DMS114 treated with DMSO at 0.1 percent for 48 hours (cell line): Measurements from ENCODE around the gene TRPM7.
"Not testable (repeated sequence)": the region's sequence is repeated elsewhere in the genome, so short reads cannot be mapped to it uniquely, and the experiment has no call there.

ENCODE experiments used
- DNase-seq: peaks from one replicate; lab custom pipeline; 2025; ENCODE audit not compliant: unreplicated experiment; lab: John Stamatoyannopoulos, UW

Gene TRPM7

DNA sequence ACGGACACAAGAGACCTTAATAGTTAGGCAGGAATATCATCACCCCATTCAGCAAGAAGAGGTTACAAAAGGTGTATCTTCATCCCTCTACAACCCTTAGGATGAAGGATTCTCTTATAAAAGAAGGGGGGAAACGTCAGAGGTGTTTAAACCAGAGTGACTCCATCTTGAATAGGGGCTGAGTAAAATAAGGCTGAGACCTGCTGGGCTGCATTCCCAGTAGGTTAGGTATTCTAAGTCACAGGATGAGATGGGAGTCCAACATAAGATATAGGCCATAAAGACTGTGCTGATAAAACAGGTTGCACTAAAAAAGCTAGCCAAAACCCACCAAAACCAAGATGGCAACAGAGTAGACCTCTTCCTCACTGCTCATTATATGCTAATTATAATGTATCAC lies 16.5 kb downstream of the TRPM7 start:
- DNase-seq, result no peak

DNA sequence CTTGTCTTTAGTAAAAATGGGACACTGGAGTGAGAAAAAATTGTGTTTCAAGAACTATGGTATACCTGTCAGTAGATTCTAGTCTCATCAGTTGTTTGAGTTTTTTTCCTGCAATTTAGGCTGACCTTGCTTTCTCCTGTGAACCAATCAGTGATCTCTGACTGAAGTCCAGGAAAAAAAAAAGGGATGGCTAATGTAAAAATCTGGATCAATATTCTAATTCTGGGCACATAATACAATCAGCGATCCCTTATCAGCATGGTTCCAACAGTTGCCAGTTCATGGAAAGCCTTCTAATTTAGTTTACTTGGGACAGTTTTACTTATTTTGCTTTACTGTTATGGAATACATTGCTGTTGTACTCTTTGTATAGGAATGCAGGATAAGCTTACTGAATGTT lies 17.0 kb downstream of the TRPM7 start:
- DNase-seq, result no peak

DNA sequence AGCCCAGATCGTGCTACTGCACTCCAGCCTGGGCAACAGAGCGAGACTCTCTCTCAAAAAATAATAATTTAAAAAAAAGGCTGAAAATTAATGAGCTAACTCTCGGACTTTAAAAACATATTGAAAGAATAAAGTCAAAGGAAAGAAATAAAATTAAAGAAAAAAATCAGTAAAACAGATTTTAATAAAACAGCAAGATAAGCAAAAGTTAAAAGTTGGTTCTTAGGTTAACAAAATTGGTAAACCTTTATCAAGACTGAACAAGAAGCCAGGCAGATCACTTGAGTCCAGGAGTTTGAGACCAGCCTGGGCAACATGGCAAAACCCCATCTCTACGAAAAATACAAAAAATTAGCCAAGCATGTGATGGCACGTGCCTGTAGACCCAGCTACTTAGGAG lies 20.7 kb downstream of the TRPM7 start:
- no peak for DNase-seq

DNA sequence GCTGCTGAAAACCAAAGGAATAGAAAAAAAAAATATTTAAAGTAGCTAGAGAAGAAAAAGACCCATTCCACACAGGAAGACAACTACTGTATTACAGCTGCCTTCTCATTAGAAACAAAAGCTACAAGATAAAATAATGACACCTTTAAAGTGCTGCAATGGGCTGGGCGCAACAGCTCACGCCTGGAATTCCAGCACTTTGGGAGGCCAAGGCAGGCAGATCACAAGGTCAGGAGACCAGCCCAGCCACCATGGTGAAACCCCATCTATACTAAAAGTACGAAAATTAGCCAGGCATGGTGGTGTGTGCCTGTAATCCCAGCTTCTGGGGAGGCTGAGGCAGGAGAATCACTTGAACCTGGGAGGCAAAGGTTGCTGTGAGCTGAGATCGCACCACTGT lies 31.0 kb downstream of the TRPM7 start:
- no peak for DNase-seq

DNA sequence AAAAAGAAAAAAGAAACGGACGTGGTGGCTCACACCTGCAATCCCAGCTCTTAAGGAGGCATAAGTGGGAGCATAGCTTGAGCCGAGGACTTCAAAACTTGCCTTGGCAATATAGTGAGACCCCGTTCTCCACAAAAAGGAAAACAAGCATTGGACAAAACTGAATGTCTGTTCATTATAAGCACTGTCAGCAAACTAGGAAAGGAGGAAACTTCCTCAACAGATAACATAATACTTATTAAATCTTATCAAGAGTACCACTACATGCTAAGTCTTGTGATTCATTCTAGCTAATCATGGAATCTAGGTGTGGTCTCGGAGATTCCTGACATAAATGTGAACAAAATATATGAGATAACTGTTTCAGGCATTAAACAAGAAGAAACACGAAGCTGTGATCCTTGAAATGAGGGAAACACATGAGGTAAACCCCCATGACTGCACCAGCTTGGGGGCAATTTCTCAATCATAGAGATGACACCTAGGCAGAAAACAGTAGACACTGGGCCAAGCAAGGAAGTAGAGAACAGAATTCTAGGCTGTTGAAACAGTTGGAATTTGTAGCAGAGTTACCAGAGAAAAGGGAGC lies 33.3 kb downstream of the TRPM7 start:
- no peak for DNase-seq

DNA sequence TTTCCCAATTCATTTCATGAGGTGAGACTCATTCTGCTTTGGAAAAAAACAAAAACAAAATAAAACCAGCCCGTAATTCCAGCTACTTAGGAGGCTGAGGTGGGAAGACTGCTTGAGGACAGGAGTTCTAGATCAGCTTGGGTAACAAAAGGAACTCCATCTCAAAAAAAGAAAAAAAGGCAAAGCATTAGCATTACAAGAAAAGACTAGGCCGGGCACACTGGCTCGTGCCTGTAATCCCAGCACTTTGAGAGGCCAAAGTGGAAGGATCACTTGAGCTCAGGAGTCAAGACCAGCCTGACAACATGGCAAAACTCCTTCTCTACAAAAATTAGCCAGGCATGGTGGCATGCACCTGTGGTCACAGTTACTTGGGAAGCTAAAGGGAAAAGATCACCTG lies 33.9 kb downstream of the TRPM7 start:
- no peak for DNase-seq

DNA sequence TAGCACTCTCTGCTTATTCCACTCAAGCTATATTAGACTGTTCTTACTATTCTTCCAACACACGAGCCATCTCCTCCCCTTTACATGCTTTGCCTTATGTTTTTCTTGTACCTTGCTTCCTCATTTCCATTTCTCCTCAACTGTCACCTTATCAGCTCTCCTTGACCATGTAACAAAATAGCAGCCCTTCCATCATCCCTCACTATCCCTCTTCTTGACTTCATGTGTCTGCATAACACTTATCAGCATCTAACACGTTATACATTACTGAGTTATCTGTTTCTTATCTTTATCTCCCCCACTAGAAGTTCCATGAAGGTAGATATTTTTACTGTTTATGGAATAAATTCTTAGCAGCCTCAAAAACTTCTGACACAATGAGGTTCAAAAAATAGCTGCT lies 45.3 kb downstream of the TRPM7 start:
- DNase-seq, result no peak

DNA sequence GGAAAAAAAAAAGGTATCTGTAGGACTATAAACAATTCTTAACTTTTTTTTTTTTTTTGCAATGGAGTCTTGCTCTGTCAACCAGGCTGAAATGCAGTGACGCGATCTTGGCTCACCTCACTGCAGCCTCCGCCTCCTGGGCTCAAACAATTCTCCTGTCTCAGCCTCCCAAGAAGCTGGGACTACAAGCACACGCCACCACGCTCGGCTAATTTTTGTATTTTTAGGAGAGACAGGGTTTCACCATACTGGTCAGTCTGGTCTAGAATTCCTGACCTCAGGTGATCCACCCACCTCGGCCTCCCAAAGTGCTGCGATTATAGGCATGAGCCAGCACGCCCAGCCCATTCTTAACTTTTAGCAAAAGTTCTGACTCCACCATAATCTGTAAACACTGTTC lies 50.5 kb downstream of the TRPM7 start:
- no peak for DNase-seq

DNA sequence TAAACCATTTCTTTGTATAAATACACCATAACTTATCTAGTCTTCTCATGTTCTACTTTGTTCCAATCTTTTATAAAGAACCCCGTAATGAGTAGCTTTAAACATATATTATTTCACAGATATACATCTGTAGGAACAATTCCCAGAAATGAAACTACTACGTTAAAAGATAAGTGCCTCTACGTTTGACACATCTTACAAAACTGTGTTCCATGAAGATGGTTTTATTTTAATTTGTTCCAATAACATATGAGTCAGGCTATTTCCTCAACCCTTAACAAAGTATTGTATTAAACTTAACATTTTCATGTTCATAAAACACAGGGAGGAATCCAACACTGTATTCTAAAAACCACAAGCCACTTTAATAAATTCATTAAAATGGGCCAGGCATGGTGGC lies 52.9 kb downstream of the TRPM7 start:
- no peak for DNase-seq

DNA sequence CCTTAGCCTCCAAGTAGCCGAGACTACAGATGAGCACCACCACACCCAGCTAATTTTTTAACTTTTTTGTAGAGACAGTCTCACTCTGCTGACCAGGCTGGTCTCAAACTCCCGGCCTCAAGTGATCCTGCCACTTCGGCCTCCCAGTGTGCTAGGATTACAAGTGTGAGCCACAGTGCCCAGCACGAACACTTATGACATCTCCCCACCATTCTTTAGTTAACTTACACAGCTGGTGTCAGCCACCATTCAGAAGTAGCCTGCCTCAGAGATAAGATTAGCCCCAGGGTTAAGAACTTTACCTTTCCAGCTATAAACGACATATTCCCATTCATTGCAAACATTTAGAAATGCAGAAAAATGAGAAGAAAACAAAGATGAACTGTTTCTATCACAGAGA lies 58.2 kb downstream of the TRPM7 start:
- no peak for DNase-seq

DNA sequence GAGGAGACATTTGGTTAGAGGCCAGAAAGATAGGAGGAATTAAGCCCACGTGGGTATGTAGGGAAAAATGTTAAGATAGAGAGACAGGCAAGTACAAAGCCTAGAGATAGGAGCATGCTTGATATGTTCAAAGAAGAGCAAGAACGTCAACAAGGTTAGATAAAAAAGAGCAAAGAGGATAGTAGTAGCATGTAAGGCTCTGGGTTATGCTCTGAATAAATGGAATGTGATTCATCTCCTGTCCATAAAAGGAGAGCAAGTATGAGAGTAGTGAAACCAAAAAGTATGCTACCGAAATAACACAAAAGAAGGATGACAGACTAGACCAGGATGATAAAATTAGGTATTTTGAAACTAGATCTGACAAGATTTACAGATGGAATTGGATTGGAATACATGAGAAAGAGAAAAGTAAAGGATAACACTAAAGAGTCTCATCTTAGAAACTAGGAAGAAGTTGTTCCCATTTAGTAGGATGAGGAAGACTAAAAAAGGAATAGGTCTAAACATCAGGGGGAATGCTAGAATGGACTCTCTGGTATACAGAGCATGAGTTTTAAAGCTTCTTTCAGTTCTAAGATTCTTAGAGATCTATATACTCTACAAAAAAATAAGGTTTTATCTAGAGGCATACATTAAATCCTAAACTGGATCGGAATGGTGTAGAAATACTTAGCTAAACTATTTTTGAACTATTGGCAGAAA lies 59.1 kb downstream of the TRPM7 start:
- no peak for DNase-seq

DNA sequence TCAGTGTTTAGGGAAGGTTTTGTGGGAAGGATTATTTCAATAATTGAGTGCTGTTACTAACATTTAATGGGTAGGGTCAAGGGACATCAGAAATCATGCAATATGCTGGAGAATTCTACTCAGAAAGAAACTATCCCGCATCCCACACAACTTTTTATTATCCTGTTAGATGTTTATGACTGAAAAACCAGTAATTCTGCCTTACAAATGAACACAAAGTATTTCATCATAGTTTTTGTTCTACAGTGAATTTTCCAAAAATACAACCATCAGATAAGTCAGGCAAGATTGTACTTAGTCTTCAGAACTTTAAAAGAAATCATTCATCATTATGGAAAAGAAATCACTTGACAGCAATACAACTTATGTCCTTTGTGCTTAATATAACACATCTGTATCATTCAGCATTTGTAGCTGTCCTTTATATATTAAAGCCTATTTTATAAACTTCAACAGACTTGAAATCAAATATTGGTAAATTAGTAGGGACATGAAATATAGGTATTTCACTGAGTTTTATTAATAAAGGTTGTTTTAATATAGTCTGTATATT lies 61.9 kb downstream of the TRPM7 start:
- no peak for DNase-seq

DNA sequence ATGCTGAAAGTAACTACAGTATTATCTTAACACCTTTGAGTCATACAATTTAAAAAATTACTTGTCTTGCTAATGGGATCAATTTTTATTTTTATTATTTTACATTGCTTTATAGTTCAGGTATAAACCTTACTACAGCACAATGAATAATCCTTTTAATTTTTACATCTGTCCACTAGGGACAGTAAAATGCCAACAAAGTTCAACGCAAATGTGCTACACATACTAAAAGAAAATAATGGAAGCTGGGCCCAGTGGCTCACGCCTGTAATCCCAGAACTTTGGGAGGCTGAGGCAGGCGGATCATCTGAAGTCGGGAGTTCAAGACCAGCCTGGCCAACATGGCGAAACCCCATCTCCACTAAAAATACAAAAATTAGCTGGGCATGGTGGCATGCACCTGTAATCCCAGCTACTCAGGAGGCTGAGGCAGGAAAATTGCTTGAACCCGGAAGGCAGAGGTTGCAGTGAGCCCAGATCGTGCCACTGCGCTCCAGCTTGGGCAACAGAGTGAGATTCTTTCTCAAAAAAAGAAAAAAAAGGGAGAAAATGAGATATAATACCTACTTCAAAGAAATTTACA lies 64.1 kb downstream of the TRPM7 start:
- peak; percentile 41 for DNase-seq

DNA sequence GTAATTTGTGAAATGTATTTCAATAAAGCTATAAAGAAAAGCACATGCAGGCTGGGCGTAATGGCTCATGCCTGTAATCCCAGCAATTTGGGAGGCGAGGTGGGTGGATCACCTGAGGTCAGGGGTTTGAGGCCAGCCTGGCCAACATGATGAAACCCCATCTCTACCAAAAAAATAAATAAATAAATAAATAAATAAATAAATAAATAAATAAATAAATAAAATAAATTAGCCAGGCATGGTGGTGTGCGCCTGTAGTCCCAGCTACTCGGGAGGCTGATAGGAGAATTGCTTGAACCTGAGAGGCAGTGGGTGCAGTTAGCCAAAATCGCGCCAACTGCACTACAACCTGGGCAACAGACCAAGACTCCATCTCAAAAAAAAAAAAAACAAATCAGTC lies 69.6 kb downstream of the TRPM7 start:
- not testable (repeated sequence) for DNase-seq

DNA sequence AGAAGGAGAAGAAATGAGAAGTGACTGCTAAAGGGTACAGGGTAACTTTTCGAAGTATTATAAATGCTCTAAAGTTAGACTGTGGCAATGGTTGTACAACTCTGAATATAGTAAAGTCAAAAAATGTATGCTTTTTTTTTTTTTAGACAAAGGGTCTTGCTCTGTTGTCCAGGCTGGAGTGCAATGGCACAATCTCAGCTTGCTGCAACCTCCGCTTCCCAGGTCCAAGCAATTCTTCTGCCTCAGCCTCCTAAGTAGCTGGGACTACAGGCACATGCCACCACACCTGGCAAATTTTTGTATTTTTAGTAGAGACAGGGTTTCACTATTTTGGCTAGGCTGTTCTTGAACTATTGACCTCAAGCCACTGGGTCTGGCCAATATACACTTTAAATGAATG lies 70.0 kb downstream of the TRPM7 start:
- DNase-seq, result not testable (repeated sequence)

DNA sequence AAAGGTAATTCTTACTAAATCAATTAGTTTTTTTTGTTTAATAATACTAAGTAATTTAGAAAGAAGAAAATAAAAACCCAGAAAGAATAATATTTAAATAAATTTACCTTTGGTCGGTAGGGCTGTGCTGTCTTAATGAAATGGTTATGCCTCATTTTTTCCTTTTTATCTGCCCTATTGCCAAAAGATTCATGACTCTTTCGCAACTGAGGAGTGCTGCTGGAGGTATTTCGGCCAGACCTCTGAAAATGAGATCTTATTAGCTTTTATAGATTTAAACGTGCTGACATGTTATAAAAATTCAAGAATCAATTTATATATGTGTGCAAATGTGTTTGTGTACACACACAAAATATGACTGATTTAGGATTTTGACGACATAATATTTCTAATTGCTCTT lies 73.0 kb downstream of the TRPM7 start:
- no peak for DNase-seq

DNA sequence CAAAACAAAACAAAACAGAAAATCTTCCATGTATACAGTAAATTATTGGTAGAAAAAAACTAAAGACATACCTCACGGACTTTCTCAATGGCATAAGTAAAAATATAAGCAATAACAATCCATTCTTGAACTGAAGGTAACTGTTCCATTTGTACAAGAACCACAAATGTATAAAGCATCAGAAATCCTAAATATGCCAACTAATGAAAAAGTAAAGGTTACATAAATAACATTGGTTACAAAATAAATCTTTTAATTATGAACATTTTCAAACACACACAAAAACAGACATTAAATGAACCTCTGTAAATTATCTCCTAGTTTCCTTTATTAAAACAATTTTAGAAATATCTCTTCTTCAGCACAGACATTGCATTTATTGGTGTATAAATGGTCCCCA lies 79.5 kb downstream of the TRPM7 start:
- DNase-seq, result no peak

DNA sequence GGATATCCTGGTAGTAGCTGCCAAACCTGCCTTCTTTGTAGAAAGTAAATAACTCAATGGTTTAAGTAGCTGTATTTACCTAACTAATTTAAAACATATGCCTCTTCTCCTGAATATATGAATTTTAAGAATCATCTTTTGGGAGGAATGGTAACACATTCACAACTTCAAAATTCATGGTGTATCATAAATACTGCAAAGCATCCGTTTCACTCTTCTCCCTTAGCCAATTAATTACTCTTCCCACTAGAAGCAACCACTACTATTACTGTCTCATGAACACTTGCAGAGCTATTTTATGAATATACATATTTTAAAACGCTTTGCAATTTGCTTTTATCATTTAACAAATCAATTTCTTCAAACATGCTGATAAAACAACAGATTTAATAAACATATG lies 81.1 kb downstream of the TRPM7 start:
- DNase-seq, result no peak

DNA sequence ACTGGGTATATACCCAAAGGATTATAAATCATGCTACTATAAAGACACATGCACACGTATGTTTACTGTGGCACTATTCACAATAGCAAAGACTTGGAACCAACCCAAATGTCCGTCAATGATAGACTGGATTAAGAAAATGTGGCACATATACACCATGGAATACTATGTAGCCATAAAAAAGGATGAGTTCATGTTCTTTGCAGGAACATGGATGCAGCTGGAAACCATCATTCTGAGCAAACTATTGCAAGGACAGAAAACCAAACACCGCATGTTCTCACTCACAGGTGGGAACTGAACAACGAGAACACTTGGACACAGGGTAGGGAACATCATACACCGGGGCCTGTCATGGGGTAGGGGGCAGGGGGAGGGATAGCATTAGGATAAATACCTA lies 84.6 kb downstream of the TRPM7 start:
- not testable (repeated sequence) for DNase-seq

DNA sequence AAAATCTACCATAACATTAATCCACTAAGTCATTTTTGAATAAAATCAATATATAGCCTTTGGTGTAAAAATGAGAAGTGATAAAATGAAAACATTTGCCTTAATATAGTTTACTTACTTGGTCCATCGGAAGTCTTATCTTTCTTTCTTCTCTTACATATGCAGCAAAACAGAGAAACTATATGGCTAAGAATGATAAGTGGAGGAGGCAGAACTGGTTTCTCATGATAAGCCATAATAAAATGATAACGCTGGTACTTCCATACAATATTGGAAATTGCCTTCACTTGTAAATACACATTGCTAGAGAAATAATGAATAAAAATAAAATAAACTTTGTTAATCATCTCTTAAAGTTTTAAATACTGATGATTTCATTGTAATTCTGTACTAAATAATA lies 92.3 kb downstream of the TRPM7 start:
- no peak for DNase-seq

DNA sequence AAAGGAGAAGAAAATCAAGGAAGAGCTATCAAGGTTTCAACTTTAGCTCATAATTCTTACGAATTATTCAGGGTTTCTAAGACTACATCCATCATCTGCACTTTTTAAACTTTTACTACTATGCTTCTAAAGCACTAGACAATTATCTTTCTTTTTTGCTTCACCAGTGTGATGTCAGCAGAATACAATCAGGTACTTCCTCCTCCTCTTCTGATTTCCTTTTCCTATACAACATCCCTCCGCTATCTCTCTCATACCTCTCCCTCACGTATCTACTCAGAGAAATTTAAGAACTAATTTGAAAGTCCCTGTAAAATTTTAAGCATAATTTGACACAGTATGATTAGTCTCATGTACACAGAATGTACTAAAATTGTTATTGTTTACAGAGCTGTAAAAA lies 92.8 kb downstream of the TRPM7 start:
- DNase-seq, result no peak

DNA sequence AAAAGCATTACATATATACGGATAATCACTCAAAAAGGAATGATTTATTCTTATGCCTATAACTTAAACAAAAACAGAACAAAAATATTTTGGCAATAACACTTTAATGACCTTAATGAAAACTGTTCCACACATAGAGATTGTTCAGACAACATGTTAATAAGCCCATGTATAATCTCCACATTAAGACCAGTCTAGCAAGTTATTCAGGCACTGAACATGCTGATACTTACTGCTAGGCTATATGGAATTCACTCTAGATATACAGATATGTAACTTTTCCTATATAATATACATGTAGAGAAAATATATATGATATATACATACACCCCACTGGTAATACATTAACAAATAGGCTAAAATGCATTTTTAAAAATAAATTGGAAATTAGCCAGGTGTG lies 96.3 kb downstream of the TRPM7 start:
- no peak for DNase-seq

DNA sequence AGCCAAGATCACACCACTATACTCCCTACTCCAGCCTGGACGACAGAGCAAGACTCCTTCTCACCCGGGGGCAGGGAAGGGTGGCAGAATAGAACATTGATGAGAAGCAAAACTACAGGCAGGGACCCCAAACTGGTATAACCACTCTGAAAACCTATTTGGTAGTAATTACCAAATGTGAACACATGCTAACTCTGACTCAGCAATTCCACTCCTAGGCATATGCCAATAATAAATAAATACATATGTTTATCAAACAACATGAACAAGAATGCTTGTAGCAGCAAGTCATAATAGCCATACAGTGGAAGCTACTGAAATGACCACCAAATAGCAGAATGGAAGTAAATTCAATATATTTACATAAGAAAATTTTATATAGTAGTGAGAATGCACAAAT lies 109.1 kb downstream of the TRPM7 start:
- no peak for DNase-seq
